ENCODE measurements around the gene CNTNAP3B.
"Not testable (repeated sequence)": the region's sequence is repeated elsewhere in the genome, so short reads cannot be mapped to it uniquely, and the experiment has no call there.

The CNTNAP3B gene

GRCh38 chr9:41977965-41978600 lies 151.1 kb downstream of the CNTNAP3B start:
- in situ Hi-C loops (cut with MboI; ENCODE audit: low sequenced_read_pairs): not testable (repeated sequence)

DNA sequence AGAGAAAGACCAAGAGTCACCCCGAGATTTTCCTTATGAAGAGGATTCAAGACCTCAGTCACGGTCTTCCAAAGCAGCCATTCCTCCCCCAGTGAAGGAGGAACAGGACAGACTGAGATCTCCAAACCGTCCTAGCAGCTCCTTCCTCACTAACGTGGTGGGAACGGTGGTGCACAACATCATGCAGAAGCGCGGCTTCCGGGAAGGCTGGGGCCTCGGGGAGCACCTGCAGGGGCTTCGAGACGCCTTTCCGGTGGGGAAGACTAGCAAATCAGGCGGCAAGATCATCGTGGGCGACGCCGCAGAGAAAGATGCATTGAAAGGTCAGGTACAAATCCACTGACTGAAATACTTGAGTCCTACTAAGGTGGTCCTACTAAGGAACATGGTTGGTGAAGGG lies 154.3 kb downstream of the CNTNAP3B start:
- in situ Hi-C loops (cut with MboI; ENCODE audit: low sequenced_read_pairs): not testable (repeated sequence)

DNA sequence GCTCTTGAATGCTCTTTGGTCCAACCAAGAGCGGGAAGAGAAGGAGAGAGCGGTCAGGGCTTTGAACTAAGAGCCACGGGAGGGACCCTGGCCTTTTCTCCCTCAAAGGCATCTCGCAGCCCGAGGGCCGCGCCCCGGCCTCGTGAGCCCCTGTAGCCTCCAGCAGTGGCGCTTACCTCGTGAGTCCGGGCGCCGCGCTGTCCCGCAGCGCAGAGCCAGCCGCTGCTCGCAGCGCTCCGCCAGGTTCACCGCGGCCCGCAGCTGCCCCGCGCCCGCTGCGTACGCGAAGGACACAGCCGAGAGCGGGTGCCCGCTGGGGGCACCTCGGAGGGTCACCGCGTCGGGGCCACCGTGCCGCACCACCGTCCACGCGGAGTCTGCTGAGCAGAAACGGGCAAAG lies 176.2 kb downstream of the CNTNAP3B start:
- in situ Hi-C loops (cut with MboI; ENCODE audit: low sequenced_read_pairs): not testable (repeated sequence)

DNA sequence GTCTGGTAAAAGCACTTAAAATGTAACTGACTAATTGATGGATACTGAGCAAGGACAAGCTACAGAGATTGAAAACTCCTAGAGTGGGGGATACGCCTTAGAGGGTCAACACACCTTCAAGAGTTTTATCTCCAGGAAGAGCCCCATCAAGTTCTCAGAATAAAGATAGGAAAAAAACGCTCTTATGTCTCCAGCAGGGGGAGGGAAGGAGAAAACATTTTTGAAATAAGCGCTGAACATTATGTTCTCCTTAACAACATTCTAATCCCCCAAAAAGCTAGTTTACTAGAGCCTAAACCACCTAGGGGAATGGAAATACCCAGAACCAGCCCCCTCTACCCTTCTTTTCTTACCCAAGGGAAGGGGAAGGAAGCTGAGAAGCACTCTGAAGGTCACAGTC lies 187.5 kb downstream of the CNTNAP3B start:
- in situ Hi-C loops (cut with MboI; ENCODE audit: low sequenced_read_pairs): not testable (repeated sequence)

- in situ Hi-C loops (cut with MboI; ENCODE audit: low sequenced_read_pairs): not testable (repeated sequence)
Observed at GRCh38 chr9:41938143-41938542, 191.1 kb downstream of the CNTNAP3B start.

- in situ Hi-C loops (cut with MboI; ENCODE audit: low sequenced_read_pairs): not testable (repeated sequence)
Observed at GRCh38 chr9:41935727-41936126, 193.5 kb downstream of the CNTNAP3B start.

DNA sequence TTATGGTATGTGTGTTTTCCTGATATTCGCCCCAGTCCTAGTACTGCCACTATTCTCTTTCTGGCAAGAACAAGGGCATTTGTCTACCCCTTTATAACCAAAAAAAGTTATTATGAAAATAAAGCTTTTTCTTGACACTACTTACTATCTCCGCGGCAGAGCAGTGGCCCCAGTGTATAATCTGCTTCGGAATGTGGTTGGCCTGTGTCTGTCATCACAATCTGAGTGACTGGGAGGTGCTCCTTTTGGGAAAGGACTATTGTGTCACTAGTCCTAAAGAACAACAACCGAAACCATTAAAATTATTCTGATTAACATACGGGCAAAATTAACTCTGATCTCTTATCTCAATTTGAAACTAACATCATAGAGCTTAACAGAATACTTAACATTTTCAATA lies 200.1 kb downstream of the CNTNAP3B start:
- in situ Hi-C loops (cut with MboI; ENCODE audit: low sequenced_read_pairs): not testable (repeated sequence)

DNA sequence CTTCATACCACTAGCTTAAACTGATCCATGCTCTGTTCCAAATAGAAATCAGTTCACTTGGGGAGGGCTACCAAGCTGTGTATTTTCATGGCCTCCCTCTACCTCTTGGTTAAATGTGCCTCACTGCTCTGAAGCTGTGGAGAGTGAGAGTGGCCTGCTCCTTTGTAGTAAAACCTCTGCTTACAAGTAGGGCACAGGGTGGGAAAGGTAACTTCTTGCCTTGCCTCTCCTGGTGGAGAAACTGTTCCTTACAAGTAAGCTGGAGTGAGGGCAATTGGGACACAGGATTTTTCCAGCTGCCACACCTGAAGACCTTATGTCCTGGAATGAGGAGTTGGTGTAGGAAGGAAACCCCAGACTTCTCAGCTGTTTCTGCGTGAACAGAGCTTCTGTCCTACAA lies 211.9 kb downstream of the CNTNAP3B start:
- in situ Hi-C loops (cut with MboI; ENCODE audit: low sequenced_read_pairs): not testable (repeated sequence)

GRCh38 chr9:41905488-41905887 lies 223.7 kb downstream of the CNTNAP3B start:
- in situ Hi-C loops (cut with MboI; ENCODE audit: low sequenced_read_pairs): not testable (repeated sequence)

GRCh38 chr9:41902762-41903161 lies 226.5 kb downstream of the CNTNAP3B start:
- in situ Hi-C loops (cut with MboI; ENCODE audit: low sequenced_read_pairs): not testable (repeated sequence)

DNA sequence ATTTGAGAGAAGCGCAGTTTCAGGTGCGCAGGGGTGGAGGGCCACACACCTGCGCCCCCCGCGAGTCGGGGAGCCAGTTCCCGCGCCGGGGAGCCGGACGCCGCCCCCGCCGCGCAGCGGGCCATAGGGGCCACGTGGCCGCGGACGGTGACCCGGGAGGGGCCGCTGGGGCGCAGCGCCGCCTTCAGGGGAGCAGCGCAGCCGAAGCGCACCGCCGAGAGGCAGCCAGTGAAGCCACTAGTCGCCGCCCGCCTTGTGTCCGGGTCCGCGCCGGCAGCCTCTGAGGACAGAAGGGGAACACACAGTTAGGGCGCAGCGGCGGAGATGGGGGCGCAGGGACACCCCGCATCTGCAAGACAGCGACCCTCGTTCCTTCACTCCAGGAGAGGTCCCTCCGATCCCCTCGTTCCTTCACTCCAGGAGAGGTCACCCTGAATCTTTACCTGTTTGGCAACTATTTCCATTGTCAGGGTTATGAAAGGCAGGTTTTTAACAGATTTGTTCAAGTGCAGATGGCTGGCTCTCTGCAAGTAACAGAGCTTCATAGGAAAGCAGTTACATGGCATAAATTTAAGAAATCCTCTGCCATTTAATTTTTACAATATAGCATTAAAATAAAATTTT lies 230.4 kb downstream of the CNTNAP3B start:
- in situ Hi-C loops (cut with MboI; ENCODE audit: low sequenced_read_pairs): not testable (repeated sequence)

DNA sequence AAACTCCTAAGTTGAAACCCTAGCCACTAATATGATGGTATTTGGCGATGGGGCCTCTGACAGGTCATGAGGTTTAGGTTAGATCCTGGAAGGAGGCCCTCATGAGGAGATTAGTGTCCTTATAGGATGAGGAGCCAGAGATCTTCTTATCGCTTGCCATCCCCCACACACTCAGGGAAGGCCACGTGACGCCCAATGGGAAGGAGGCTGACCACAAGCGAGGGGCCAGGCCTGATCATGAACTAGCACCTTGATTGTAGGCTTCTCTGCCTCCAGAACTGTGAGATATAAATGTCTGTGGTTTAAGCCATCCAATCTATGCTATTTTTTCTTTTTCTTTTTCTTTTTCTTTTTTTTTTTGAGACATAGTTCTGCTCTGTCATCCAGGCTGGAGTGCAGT lies 254.7 kb downstream of the CNTNAP3B start:
- in situ Hi-C loops (cut with MboI; ENCODE audit: low sequenced_read_pairs): not testable (repeated sequence)

- in situ Hi-C loops (cut with MboI; ENCODE audit: low sequenced_read_pairs): not testable (repeated sequence)
Observed at GRCh38 chr9:41855422-41855821, 273.8 kb downstream of the CNTNAP3B start.

- in situ Hi-C loops (cut with MboI; ENCODE audit: low sequenced_read_pairs): not testable (repeated sequence)
Observed at GRCh38 chr9:41851848-41852740, 277.1 kb downstream of the CNTNAP3B start.

DNA sequence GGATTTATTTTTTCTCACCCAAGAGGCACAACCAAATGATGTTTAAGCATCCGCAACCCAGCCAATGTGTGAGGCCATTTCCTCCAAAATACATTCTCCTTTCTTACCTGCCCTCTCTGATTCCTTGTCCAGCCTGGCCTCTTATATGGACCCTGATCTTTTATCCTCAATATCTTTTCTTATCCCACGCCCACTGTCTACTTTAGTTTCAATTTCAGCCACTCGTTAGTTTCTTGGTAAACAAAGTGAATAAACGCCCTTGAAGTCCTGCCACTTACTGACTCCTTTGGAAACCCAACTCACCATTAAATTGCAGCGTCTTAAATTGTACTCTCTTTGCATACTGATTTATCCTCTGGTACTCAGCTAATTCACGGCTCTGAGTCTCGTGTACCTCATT lies 281.4 kb downstream of the CNTNAP3B start:
- in situ Hi-C loops (cut with MboI; ENCODE audit: low sequenced_read_pairs): not testable (repeated sequence)
